Stromal cell of bone marrow (primary cell): Measurements from ENCODE around the gene ZNF554.
"Not testable (repeated sequence)": the region's sequence is repeated elsewhere in the genome, so short reads cannot be mapped to it uniquely, and the experiment has no call there.

ENCODE experiments used
- DNase-seq: peaks from one replicate; pipeline ENCODE4 v3.0.0-alpha.2; 2012; ENCODE audit warnings: low read depth

ZNF554 gene

DNA sequence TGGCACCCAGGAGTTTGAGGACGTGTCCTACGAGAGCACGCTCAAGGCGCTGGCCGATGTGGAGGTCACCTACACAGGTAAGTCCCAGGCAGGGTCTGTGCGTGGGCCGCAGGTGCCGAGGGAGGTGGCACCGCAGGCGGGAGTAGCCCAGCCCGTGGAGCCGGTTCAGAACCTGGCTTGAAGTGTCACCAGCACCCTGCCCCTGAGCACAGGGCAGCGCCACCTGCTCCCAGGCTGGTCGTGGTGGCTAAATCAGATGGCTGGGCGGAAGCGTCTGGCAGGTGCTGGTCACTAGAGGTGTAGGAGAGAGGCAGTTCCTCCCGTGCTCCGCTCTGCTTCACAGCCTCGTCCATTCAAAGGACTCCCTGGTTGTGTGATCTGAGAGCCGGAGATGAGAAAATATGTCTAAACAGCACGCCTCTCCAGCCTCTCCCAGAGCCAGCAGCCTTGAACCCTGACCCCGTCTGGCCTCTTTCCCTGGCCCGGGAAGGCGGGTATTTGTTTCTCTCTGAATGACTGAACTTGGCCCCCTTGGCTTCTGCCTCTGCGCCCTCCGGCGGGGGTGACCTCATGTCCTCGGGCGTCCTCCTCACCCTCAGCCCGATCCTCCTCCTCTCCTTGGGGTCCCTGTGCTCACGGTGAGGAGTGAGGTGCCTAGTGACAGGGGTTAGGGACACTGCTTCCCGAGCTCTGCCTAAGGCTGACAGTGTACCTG is 29.0 kb upstream of the ZNF554 start:
- no peak for DNase-seq

DNA sequence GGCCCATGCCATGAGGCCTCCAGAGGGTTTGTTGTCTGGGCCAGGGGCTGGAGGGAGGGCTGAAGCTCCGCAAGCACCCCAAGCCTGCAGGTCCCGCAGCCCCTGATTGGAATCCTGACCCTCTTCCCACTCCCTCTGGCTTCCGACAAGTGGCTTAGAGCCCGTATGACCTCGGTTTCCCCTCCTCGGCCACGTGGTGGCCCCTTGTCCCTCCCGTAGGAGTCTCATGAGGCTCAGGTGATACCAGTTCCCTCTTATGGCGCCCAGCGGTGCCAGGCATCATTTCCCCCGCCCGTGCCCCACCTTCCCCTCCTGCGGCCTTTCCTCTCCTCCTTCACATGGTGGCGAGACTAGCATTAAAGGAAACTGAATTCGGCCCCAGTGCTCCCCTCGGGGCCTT is 28.2 kb upstream of the ZNF554 start:
- no peak for DNase-seq

DNA sequence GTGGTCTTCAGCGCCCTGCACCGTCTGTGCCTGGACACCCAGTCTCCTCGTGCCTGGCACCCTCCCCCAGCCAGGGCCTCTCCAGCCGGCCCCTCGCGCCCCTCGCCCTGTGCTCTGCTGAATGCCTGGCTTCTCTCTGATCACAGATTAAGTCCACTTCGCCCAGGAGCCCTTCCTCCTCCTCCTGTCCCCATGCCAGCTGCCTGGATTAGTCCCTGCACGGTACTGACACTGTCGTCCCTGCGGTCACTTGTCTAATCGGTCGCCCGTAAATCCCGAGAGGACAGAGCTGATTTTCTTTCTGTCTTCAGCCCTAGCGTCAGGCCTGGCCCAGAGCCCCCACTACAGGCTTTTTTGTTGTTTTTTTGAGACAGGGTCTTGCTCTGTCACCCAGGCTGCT is 27.8 kb upstream of the ZNF554 start:
- DNase-seq, result no peak

DNA sequence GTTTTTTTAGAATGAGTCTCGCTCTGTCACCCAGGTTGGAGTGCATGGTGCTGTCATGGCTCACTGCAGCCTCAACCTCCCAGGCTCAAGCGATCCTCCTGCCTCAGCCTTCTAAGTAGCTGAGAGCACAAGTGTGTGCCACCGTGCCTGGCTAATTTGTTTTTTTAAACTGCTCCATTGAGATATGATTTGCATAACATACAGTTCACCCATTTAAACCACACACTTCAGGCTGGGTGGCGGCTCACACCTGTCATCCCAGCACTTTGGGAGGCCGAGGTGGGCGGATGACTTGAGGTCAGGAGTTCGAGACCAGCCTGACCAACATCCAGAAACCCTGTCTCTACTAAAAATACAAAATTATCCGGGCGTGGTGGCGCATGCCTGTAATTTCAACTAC is 27.0 kb upstream of the ZNF554 start:
- DNase-seq, result not testable (repeated sequence)

DNA sequence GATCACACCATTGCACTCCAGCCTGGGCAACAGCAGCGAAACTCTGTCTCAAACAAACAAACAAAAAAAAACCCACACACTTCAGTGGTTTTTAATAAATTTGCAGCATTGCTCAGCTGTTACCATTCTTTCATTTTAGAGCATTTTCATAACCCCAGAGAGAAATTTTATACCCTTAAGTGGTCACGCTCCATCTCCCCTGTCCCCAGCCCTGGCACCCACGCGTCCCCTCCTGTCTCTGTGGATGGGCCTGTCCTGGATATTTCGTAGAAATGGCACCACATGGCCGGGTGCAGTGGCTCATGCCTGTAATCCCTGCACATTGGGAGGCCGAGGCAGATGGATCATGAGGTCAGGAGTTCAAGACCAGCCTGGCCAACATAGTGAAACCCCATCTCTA is 26.5 kb upstream of the ZNF554 start:
- no peak for DNase-seq

DNA sequence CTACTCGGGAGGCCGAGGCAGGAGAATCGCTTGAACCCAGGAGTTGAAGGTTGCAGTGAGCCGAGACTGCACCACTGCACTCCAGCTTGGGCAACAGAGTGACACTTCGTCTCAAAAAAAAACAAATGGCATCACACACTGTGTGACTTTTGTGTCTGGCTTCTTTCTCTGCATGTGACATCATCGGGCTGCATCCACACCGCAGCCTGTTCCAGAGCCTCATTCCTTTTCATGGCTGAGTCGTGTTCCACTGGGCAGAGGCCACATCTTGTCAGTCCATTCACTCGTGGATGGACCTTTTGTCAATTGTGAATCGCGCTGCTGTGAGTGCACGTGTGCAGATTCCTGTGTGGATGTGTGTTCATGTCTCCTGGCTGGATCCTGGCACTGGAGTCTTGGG is 26.1 kb upstream of the ZNF554 start:
- DNase-seq, result no peak

DNA sequence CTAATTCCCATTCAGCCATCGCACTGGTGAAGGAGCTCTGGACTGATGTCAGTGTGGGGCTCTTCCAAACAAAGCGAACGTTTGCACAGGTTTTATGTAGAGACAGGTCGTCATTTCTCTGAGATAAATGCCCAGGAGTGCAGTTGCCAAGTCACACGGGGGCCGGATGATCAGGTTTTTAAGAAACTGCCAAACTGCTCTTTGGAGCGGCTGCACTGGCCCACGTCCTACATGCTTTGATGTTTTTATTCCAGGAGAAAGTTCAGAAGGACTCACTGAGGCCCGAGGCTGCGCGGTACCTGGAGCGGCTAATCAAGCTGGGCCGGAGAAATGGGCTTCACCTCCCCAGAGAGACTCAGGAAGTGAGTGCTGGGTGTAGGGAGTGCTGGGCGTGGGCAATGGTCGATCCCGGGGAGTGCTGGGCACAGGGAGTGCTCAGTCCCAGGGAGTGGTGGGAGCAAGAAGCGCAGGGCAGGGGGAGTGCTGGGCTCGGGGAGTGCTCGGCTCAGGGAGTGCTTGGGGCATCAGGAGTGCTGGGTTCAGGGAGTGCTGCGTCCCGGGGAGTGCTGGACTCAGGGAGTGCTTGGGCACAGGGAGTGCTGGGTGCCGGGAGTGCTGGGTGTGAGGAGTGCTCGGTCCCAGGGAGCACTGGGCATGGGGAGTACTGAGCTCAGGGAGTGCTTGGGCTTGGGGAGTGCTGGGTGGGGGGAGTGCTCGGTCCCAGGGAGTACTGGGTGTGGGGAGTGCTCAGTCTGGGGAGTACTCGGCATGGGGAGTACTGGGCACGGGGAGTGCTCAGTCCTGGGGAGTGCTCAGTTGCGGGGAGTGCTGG is 23.6 kb upstream of the ZNF554 start:
- DNase-seq, result no peak

DNA sequence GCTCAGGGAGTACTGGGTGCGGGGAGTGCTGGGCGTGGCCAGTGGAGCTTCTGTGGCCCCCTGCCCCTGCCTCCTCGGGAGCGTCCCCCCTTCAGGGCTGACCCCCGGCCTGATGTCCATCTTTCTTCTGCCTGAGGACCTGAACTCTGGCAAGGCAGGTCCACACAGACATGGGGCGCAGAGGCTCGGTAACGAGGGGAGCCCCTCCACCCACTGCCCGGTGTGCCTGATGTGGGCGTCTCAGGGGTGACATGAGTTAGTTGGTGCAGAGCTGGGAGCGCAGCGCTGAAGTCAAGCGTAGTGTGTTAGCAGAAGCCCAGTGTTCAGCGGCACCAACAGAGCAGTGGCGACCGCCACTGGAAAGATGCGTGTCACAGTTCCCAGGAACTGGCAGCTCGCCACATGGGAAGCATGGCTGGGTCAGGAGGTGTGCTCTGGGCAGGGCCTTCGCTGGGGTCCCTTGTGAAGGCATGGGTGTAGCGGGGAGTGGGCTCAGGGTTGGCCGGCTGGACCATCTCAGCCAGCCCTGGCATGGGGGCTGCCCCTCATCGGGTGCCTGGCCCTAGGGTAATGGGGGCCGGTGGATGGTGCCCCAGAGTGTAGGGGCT is 22.9 kb upstream of the ZNF554 start:
- DNase-seq, result no peak

DNA sequence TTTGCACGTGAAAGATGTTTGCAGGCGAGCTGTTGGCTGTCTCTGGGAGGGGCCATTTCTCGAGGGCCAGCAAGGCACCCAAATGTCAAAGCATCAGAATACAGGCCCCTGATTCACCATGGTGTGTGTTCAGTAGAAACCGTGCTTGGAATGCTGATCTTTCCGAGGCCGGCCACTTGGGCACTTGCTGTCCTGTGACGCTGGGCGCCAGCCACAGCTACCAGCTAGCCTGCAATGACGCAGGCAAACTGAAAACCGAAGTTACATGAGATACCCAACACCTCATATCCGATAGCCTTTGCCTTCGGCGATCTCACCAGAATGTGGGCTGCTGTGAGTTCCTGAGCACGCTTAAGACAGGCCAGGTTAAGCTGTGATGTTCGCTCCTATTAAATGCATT is 22.4 kb upstream of the ZNF554 start:
- DNase-seq, result no peak

DNA sequence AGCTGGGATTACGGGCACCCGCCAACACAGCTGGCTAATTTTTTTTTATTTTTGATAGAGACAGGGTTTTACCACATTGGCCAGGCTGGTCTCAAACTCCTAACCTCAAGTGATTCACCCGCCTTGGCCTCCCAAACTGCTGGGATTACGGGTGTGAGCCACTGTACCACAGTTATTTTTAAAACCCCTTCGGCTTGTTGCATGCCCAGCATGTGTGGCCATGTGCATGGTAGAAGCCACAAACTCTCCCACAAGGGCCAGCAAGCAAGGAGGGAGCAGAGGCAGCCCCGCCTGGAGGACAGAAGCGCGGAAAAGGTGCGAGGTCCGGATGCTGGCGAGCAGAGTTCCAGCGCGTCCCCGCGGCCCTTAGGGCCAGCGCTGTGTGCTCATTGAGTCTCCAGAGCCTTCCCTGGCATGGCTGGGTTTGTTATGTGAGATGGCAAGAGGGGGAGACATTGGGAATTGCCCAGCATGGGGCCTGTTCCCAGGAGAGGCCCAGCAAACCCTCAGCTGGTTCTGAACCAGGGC is 21.4 kb upstream of the ZNF554 start:
- no peak for DNase-seq

DNA sequence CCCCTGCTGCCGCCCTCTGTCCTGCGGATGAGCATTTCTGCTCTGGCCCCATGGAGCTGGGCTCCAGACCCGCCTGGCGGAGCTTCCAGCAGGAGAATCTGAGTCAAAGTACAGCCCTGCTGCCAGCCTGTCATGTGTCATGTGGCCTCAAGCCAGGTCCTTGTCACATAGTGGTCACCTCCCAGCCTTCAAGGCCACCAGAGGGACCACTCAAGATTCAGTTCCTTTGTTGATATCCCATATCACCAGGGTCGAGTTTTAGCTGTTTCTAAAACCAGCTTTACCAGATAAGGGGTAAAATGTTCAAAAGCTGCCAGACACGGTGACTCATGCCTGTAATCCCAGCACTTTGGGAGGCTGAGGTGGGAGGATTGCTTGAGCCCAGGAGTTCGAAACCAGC is 20.9 kb upstream of the ZNF554 start:
- no peak for DNase-seq

DNA sequence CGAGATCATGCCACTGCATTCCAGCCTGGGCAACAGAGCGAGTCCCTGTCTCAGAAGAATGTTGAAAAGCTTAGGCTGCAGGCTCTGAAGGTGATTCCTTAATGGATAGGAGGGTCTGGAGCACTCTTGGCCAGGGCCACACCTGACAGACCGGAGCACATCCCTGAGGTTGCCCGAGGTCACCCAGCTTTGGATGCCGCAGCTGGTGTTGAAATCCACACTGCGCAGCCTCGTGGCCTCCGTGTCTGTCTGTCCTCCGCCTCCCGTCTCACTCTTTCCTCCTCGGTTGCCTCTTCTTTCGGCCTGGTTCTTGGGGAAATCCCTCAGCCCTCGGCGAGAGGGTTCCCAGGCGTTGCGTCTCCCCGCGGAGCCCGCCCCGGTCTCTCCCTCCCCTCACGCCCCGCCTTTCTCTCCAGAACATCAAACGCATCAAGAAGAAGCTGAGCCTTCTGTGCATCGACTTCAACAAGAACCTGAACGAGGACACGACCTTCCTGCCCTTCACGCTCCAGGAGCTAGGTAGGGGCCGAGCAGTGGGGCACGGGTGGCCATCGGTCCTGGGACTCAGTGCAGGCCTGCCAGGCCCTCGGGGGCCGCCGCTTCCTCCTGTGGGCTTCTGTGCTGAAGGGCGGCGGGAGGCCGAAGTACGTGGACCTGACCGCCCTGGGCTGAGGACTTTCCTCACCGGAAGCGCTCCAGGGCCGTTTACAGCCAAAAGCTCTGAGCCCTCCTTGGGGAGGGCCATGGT is 20.2 kb upstream of the ZNF554 start:
- DNase-seq, result no peak

DNA sequence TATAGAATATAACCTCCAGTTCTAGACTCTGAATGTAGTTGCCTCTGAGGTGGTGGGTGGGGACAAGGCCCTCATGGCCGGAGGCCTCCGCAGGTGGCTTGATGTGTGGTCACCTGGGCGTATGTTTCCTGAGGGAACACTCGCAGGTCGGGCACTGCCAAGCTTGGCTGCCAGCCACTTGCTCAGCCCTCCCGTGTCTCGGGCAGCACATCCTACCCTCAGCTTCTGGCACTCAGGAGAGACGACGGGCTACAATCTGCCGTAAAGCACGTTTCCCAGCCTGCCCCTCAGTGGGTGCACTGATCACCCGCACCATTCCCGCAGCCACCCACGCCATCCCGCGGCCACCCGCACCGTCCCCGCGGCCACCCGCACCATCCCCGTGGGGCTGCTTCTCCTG is 19.2 kb upstream of the ZNF554 start:
- DNase-seq, result no peak

DNA sequence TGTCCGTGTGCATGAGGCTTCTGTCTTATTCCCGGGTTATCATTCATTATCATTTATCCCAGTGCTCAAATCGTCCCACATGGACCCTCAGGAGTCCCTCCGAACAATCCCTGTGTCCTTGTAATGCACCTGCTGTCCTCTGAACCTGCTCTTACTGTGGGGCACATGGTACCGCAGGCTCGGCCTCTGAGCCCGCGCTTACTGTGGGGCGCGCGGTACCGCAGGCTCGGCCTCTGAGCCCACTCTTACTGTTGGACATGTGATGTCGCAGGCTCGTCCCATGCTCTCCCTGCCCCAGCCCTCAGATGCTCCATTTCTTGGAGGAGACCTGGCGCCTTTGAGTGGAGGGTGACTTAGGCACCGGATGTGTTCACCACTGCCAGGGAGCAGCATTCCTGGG is 16.8 kb upstream of the ZNF554 start:
- no peak for DNase-seq

DNA sequence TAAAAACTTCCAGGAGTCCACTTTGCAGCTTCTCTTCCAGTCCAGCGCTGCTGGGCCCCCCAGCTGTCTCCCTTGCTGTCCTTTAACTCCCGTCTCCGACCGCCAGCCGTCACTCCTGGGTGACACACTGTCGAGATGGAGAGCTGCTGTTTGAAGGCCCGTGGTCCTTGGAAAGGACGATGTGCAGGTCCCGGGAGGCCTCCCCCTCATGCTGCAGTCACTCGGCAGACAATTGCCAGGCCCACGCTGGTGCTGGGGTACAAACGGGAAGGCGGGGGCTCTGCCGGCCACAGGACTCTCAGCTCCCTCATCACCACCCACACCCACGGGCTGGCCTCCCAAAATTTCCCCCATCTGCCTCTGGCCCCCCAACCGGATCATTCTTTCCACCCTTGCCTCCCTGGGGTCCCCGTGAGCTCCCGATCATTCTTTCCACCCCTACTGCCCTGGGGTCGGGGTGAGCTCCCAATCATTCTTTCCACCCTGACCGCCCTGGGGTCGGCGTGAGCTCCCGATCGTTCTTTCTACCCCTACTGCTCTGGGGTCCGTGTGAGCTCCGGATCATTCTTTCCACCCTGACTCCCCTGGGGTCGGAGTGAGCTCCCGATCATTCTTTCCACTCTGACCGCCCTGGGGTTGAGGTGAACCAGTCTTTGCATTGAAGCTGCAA is 16.0 kb upstream of the ZNF554 start:
- DNase-seq, result no peak

DNA sequence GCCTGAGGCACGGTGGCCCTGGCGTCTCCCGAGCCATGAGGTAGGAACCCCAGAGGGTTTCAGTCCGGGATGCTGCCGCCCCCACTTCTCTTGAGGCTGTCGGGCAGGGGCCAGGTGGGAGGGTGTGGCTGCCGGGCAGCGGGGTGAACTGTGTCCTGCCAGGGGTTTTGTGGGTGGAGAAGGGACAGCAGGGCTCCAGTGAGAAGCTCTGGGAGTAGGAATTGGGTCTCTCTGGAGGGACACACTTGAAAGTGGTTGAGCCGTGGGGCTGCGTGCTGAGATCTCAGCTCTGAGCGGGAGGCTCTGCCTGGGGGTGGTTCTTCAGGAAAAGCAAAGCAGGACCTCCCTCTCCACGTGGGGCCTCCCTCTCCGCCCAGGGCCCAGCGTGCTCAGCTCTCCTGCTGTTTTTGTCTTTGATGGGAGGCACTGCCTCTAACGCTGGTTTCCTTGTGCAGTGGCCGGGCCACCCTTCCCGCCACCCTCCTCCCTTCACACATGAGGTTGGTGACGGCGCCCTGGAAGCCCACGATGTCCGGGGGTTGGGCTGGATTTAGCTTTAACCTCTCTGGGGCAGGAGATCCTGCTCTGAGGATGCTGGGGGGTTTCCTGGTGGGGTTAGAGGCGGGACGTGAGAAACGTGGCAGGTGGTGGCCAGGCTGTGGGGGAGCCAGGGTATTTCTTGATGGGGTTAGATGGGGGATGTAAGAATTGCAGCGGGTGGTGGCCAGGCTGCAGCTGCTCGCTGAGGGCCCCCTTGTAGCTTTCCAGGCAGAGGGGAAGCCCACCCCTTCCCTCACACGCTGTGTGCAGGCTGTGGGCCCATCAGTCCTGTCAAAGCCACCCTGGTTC is 15.3 kb upstream of the ZNF554 start:
- no peak for DNase-seq

DNA sequence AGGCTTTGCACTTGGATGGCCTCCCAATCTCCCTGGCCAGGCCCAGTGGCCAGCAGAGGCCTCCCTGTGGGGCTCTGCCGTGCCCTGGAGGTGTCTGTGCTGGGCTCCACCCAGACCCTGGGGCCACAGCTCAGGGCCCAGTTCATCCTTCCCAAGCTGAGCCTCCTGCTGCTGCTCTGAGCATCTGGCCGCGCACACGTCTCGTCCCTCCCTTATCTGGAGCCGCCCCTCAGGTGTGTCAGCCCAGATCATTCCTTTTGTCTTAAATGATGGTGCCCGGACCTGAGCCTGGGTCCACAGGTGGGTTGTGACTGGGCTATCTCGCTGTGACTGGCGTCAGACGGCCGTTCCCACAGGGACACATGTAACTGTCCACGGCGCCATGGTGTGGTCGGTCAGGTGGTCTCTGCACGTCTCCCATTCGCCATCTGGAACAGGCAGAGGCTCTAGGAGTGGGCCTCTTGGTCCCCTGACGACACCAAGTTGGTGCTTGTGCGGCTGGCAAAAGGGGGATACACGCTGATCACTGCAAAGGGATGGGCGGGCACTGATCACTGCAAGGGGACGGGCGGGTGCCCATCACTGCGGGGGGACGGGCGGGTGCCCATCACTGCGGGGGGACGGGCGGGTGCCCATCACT is 14.3 kb upstream of the ZNF554 start:
- DNase-seq, result no peak

DNA sequence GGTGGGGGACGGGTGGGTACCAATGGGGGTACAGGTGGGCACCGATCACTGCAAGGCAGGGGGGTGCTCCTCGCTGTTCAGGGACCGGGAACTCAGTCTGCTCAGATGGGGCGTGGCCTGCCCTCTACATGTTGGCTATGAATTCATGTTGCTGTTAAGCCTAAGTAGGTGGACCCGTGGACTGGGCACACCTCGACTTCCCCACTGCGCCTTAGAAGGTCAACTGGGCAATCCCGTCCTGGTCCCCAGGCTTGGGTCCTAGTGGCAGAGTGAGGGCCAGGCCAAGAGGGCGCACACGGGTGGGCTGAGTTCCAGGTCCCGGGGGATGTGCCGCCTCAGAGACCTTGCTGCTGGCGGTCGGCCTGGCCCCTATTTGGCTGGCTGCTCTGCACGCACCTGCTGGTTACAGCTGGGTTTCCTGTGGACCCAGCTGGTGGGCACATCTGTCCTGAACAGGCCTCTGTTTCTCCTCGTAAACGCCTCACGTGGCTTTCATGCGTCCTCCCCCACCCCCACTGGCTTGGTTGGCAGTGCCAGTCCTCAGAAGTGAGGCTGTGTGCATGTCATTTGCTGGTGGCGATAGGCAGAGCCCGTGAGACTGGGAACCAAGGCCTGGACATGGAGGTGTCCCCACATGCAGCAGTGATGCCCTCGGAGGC is 13.5 kb upstream of the ZNF554 start:
- DNase-seq, result no peak

DNA sequence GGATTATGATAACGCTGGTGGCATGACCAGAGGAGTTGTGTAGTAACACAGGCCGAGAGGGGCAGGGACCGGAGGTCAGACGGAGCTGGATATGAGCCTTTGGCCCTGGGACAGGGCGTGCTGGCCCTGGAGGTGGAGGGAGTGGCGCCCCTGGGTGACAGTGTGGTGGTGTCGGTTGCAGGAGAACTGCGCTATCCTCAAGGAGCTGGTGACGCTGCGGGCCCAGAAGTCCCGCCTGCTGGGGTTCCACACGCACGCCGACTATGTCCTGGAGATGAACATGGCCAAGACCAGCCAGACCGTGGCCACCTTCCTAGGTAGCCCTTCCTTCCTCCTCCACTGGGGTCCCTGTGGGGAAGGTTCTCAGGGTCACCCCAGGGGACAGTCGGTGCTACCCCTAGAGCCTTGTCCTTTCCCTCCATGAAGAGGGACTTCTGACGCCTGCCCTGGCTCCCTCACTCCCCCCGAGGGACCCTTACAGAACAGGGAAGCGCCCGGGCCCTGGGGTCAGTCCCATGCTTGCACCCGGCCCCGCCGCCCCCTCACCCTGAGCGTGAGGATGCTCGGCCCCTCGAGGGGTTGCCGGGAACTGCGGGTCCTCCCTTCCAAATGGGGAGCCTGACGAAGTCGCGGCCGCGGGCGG is 12.8 kb upstream of the ZNF554 start:
- DNase-seq, result no peak
